ENCODE data around the gene DNMT1. TPM values are rescaled to one million over a fixed set of nuclear protein-coding genes. Genes with fewer than 3 reads are reported as not detected.

Gene DNMT1
- polyA plus RNA-seq, 1 donor (not counting 4 experiments of a cell fraction or from before 2014, with no cell fraction given) = 52.0 TPM

DNA sequence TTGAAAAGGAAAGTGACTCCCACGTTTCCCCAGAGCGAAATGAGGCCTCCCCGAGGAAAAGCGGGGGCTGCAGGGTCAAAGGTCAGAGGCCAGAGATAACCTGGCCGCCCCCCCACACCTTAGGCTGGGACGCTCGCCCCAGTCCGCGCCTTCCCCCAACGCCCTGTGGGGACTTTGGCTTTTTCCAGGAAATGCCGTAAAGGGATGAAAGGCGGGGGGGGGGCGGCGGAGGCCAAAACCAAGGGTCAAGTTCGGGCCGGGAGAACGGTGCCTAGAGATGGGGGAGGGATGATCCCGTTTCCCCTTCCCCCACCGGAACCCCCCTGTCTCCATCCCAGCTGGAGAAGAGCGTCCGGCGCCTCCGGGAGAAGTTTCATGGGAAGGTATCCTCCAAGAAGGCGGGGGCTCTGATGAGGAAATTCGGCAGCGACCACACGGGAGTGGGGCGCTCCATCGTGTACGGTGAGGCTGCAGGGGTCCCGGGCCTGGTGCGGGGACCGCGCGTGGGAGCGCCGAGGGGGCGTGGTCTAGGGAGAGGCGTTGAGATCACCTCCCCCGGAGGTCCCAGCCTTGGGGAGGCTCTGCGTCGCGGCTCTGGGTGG, 108.1 kb downstream of the DNMT1 start:
- DNase-seq (ENCODE audit: low read depth, low spot score) = no peak
- Histone ChIP-seq H3K9me1 (ENCODE audit: control insufficient read depth, extremely low read depth, insufficient read depth, low read length) (no peaks in the 10 kb centered on the region), H3K4me2 (ENCODE audit: control insufficient read depth, extremely low read depth, insufficient read depth, low read depth, low read length) (peak overlapping the region; percentile 87), H4K20me1 (ENCODE audit: control insufficient read depth, extremely low read depth, insufficient read depth, low read length) (no peaks in the 10 kb centered on the region), H3K27me3 (ENCODE audit: control insufficient read depth, extremely low read depth, insufficient read depth, low read length) (no peaks in the 10 kb centered on the region), H3K4me1 (ENCODE audit: control insufficient read depth, extremely low read depth, insufficient read depth, low read length) (no peaks in the 10 kb centered on the region), H3K9me3 (ENCODE audit: control insufficient read depth, low read depth, low read length) (no peaks in the 10 kb centered on the region), H3K9ac (ENCODE audit: control insufficient read depth, extremely low read depth, insufficient read depth, low read length) (peak overlapping the region; percentile 83), H2AFZ (ENCODE audit: control insufficient read depth, low read length) (peak overlapping the region; percentile 86), H3K27ac (ENCODE audit: control insufficient read depth, insufficient read depth, low read length) (peak overlapping the region; percentile 56), H3K36me3 (ENCODE audit: control insufficient read depth in 2 of 2, extremely low read depth in 1 of 2, insufficient read depth in 2 of 2, low read length in 2 of 2) (peaks cover 0 to 11% of the 10 kb centered on the region in 2 experiments), H3K4me3 (ENCODE audit: control insufficient read depth in 2 of 3, extremely low read depth in 1 of 3, insufficient read depth in 2 of 3, low read depth in 1 of 3, low read length in 3 of 3) (peak overlapping the region; percentile 77 to 96 (median 85)), H3K79me2 (ENCODE audit: control insufficient read depth, insufficient read depth, low read length) (no peaks in the 10 kb centered on the region)
- TF ChIP-seq, protein P1, sequence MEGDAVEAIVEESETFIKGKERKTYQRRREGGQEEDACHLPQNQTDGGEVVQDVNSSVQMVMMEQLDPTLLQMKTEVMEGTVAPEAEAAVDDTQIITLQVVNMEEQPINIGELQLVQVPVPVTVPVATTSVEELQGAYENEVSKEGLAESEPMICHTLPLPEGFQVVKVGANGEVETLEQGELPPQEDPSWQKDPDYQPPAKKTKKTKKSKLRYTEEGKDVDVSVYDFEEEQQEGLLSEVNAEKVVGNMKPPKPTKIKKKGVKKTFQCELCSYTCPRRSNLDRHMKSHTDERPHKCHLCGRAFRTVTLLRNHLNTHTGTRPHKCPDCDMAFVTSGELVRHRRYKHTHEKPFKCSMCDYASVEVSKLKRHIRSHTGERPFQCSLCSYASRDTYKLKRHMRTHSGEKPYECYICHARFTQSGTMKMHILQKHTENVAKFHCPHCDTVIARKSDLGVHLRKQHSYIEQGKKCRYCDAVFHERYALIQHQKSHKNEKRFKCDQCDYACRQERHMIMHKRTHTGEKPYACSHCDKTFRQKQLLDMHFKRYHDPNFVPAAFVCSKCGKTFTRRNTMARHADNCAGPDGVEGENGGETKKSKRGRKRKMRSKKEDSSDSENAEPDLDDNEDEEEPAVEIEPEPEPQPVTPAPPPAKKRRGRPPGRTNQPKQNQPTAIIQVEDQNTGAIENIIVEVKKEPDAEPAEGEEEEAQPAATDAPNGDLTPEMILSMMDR (optimal IDR thresholded peaks at IDR 0.05 in 1 of 3, IDR thresholded peaks at IDR 0.05 in 1 of 3, conservative IDR thresholded peaks at IDR 0.05 in 1 of 3; ENCODE audit: extremely low read depth in 1 of 3, insufficient read depth in 2 of 3, low read length in 3 of 3) = no peak
- TF ChIP-seq EZH2 (IDR thresholded peaks at IDR 0.05; ENCODE audit: low read length) = no peak
- dilution Hi-C loops (cut with MboI; ENCODE audit: extremely low pct_ligation_motif_present, low sequenced_read_pairs) = loop anchor here (25.0 kb wide), 1 partner anchor 149 kb away; the partner anchor contains the start of gene OLFM2
- FAIRE-seq = no peak

- Histone ChIP-seq H3K79me2 (ENCODE audit: control insufficient read depth, insufficient read depth, low read length) (no peaks in the 10 kb centered on the region), H3K9me1 (ENCODE audit: control insufficient read depth, extremely low read depth, insufficient read depth, low read length) (no peaks in the 10 kb centered on the region), H3K9me3 (ENCODE audit: control insufficient read depth, low read depth, low read length) (no peaks in the 10 kb centered on the region), H4K20me1 (ENCODE audit: control insufficient read depth, extremely low read depth, insufficient read depth, low read length) (no peaks in the 10 kb centered on the region), H3K36me3 (ENCODE audit: control insufficient read depth in 2 of 2, extremely low read depth in 1 of 2, insufficient read depth in 2 of 2, low read length in 2 of 2) (peaks cover 0 to 7% of the 10 kb centered on the region in 2 experiments), H3K27me3 (ENCODE audit: control insufficient read depth, extremely low read depth, insufficient read depth, low read length) (no peaks in the 10 kb centered on the region), H3K4me2 (ENCODE audit: control insufficient read depth, extremely low read depth, insufficient read depth, low read depth, low read length) (peak within 1 kb of the TSS; percentile 87), H2AFZ (ENCODE audit: control insufficient read depth, low read length) (peak within 1 kb of the TSS; percentile 86), H3K9ac (ENCODE audit: control insufficient read depth, extremely low read depth, insufficient read depth, low read length) (peak within 1 kb of the TSS; percentile 83), H3K4me3 (ENCODE audit: control insufficient read depth in 2 of 3, extremely low read depth in 1 of 3, insufficient read depth in 2 of 3, low read depth in 1 of 3, low read length in 3 of 3) (peak within 1 kb of the TSS; percentile 77 to 96 (median 85)), H3K27ac (ENCODE audit: control insufficient read depth, insufficient read depth, low read length) (peak within 1 kb of the TSS; percentile 56), H3K4me1 (ENCODE audit: control insufficient read depth, extremely low read depth, insufficient read depth, low read length) (no peaks in the 10 kb centered on the region)
- FAIRE-seq = no peak
- no peak for TF ChIP-seq EZH2 (IDR thresholded peaks at IDR 0.05; ENCODE audit: low read length)
- TF ChIP-seq, protein P1 (optimal IDR thresholded peaks at IDR 0.05 in 1 of 3, IDR thresholded peaks at IDR 0.05 in 1 of 3, conservative IDR thresholded peaks at IDR 0.05 in 1 of 3; ENCODE audit: extremely low read depth in 1 of 3, insufficient read depth in 2 of 3, low read length in 3 of 3) = no peak
- dilution Hi-C loops (cut with MboI; ENCODE audit: extremely low pct_ligation_motif_present, low sequenced_read_pairs) = loop anchor here (25.0 kb wide), 1 partner anchor 149 kb away; the partner anchor contains the start of gene OLFM2
- no peak for DNase-seq (ENCODE audit: low read depth, low spot score)
Measured at GRCh38 chr19:10085641-10086590, 108.8 kb downstream of the DNMT1 start, which contains the start of gene SHFL. SHFL (plus strand) TSS chr19:10086317; CDS start chr19:10086428, 111 bp downstream.
